ENCODE data around the gene ZNF57.
"Not testable (repeated sequence)": the region's sequence is repeated elsewhere in the genome, so short reads cannot be mapped to it uniquely, and the experiment has no call there.

ZNF57 gene

DNA sequence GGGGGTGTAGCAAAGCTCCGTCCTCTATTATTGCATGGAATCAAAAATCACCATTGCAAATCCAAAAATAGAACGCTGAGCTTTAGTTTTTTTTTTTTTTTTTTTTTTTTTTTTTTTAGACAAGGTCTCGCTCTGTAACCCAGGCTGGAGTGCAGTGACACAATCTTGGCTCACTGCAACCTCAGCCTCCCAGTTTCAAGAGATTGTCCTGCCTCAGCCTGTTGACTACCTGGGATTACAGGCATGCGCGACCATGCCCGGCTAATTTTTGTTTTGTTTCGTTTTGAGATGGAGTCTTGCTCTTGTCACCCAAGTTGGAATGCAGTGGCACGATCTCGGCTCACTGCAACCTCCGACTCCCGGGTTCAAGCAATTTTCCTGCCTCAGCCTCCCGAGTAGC lies 59.4 kb downstream of the ZNF57 start:
- DNase-seq: no peak

- peak; percentile 77 for DNase-seq
These were observed 61.4 kb downstream of the ZNF57 start for GRCh38 chr19:2962018-2962670.

DNA sequence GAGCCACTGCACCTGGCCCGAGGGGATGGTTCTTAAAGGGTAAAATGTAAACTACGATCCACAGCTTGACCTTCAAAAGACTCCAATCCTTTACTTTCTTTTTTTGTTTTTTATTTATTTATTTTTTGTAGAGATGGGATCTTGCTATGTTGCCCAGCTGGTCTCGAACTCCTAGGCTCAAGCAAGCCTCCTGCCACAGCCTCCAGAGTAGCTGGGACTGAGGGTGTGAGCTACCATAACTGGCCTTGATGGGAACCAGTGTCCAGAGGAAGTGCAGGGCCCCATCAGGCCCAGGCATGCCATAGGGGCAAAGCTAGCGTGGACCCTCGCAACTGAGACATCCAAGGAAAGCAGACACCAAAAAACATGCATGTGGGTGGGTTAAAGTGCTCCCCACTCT lies 62.4 kb downstream of the ZNF57 start:
- no peak for DNase-seq

DNA sequence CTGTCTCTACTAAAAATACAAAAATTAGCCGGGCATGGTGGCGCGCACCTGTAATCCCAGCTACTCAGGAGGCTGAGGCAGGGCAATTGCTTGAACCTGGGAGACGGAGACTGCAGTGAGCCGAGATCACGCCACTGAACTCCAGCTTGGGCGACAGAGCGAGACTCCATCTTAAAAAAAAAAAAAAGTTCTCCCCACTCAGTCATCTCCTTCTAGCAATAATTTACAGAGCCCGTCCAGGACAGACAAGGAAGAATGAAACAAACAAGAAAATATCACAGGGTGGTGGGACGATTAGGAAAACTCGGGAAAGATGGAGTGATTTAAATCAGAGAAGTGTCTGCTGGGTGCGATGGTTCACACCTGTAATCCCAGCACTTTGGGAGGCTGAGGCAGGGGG lies 62.9 kb downstream of the ZNF57 start:
- not testable (repeated sequence) for DNase-seq

GRCh38 chr19:2964874-2965273 lies 64.1 kb downstream of the ZNF57 start:
- DNase-seq: no peak

GRCh38 chr19:2967972-2968371 lies 67.2 kb downstream of the ZNF57 start:
- no peak for DNase-seq
